HG02885 (cell line): ENCODE results near the gene E2F8.

Source experiments
- ATAC-seq: cut with Tn5 transposase; IDR thresholded peaks from one replicate; pipeline ENCODE4 v1.9.1; 2021; ENCODE audit warnings: mild to moderate bottlenecking; ENCODE audit not compliant: unreplicated experiment, poor library complexity

E2F8 gene

DNA sequence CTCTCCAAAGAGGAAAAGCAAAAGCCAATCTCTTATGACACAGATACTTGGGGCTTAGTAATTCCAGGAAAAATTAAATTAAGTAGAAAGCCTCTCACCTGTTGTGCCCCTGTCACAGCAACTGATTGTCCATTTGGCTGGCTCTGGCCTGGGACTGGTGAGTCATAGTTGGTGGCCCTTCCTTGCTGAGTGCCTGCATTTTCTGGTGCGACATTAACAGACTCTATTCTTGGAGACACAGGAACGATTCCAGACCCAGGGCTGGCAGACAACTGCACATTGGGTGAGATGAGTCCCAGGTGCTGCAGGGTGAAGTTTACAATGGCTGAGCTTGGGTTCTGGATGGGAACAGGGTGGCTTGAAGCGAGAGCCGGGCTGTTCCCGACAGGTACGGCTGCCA lies 15.6 kb downstream of the E2F8 start:
- ATAC-seq = no peak

DNA sequence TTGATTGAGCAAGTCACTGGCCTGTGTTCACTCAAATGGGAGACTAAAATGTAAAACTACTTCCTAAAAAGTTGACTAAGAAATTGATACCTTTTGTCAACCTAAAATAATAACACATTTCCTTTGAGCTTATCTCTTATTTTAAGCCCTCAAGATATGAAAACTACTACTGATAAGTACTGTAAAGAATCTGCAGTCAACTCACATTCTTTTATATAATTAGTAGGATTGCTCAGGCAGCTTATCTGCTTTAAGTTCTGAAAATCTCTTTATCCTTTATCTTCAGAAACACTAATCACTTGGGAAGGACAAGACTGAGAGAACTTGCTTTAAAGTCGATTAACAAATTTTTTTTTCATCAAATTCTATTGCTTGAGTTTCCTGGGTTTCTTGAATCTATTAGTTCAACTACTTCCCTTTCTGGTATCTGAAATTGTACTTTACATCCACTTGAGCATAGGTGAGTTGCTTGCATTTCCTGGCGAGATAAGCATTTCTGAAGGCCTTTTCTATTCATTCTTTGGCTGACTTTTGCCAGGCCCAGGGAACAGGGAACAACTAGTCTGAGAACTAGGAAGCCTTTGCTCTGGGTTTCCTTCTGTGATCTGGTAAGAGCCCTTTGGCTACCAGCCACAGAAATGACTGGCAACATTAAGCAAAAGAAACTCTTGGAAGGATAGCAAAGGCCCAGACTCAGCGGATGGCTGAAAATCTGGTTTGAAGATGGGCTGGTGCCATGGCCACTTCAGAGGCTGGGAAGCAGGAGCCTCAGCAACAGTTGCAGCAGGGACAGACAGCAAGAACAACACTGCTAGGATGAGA lies 19.6 kb downstream of the E2F8 start:
- ATAC-seq = no peak

DNA sequence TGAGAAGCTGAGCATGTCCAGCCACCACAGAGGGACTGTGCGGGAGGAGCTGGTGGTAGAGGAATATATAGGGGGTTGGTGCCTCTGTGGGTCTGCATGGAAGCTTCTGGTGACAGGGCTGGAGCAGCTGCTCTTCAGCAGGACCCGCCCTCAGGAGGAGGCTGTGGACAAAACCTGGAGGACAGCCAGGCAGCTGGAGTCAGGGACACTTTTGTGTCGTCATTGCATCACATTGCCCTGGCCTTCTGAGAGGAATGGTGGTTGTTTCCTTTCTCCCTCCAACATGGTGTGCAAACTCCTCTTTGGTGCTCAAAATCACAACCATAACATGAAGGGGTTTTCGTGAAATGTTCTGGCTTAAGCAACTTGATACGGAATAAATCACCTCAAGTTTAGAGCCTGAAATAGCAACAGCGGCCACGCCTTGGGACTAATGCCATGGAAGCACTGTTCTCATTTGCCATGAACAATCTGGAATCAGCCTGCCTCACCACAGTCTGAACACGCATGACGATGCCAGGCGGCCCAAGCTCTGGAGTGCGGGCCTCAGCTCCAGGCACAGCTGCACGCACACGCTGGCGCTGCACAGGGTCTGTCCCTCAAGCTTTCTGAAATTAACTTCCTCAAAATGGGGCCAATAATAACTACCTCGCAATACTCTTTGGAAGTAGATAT lies 21.8 kb downstream of the E2F8 start:
- no peak for ATAC-seq

DNA sequence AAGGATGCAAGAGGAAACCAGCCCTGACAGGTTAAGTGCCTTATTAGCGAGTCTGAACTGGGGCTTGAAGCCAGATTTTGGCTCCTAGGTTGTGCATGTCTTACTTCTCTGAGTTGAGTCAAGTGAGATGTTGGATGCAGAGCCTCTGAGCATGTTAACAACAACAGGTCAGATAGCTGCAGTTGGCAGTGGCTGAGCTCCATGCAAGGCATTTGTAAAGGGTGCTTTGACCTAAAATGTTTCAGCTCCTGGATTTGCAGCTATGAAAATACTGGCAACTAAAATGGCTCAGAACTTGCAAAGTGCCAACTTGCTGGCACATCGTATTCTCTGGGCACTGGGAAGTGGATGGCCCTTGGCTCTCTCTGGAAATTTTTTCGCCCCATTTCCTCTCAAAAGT lies 22.5 kb downstream of the E2F8 start:
- ATAC-seq = no peak

DNA sequence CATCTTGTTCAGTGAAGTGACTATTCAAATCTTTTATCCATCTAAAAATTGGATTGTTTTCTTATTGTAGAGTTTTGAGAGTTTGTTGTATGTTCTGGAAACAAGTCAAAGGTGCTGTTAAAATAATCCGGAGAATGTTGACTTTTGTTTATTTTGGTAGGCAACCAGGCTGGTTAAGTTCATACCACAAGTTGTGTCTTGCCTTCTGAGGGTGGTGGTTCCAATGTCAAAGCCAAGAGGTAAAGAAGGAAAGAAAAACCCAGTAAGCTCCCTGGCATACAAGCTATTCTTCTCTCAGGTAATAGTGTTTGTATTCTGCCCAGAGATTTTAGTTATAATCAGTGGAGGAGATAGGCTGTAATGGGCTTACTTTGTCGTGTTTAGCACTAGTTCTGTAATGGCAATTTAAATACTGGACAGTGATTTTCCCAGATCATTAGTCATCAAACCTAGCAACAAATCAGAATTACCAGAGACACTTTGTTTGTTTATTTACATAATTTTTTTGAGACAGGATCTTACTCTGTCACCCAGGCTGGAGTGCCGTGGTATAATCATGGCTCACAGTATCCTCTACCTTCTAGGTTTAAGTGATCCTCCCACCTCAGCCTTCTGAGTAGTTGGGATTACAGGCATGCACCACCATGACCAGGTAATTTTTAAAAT lies 23.9 kb downstream of the E2F8 start:
- ATAC-seq = no peak

DNA sequence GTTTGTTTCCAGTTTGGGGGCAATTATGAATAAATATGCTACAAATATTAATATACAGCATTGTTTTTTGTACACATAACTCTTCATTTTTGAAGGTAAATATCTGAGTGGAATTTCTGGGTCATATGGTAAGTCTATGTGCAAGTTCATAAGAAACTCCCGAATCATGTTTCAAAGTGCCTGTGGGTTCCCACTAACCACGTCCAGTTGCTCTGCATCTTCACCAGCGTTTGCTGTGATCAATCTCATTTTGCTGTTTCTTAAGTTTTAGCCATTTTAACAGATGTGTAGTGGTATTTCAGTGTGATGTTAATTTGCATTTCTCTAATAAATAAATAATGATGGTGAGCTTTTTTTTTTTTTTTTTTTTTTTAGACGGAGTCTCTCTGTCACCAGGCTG lies 24.7 kb downstream of the E2F8 start:
- no peak for ATAC-seq

DNA sequence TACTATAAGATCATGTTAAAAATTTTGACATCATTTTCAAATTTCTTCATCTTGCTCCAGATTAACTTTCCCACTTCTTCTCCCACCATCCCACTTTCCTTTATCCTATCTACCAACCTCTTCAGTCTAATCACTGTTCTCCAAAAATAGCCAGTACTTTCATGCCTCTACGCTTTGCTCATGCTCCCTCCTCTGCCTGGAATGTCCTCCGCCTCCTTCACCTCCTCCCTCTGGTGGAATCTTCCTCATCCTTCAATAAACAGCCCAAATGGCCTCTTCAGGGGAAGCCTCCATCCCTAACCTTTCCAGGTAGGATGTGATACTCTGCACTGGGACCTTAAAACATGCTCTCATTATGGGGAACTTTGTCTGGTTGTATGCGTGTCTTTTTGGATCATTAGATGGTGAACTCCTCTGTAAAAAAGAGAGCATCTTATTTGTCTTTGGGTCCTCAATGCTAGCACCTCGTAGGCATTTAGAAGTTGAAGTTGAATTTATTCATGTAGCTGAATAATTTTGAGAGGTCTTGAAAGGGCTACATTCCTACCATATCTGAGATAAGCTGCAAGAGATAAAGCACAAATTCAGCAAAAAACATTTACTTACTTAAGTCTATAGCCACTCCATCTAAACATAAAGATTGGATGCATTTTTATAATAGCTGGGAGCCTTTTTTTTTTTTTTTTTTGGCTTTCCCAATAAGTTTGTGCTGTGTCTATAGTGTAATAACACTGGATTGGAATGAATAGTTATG lies 31.0 kb downstream of the E2F8 start:
- no peak for ATAC-seq

DNA sequence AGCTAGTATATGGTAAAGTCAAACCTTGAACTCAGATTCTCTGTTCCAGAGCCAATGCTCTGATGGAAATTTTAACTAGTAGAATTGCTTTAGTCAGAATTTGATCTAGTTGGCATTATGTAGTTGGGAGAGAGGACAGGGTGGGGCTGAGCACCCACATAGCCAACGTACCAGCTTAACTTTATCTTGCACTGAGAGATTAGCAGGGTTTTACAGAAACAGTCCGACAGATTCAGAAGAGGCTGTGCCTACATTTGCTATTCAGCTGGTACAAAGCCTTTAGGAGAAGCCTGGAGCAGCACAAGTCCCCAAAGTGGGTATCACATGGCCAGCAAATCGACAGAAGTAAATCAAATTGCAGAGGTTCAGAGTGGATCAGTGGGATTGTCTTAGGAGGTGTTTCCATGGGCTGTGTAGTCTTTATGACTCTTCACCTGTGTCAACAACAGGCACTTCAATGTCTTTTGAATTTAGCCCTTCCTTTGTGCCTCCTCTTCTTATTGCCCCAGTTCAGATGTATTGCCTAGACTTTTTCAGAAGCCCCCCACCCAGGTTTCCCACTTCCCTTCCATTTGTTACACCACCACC lies 31.7 kb downstream of the E2F8 start:
- ATAC-seq = no peak

DNA sequence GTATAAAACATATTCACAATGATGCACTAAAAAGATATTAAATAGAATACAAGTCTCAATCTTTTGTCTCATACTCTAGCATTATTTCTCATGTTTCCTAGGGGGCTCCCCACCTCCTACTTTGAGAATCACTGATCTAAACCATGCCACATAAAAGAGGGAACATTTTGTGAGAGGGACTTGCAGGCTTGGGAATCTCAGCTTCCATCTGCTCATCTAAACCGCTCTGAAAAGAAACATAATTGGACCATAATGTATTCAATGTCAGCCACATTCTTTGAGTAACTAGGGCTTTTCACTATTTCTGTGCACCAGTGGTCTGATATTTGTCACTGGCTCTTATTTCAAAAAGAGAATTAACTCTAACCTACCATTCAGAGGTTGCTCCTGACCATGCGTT lies 32.6 kb downstream of the E2F8 start:
- ATAC-seq = no peak

DNA sequence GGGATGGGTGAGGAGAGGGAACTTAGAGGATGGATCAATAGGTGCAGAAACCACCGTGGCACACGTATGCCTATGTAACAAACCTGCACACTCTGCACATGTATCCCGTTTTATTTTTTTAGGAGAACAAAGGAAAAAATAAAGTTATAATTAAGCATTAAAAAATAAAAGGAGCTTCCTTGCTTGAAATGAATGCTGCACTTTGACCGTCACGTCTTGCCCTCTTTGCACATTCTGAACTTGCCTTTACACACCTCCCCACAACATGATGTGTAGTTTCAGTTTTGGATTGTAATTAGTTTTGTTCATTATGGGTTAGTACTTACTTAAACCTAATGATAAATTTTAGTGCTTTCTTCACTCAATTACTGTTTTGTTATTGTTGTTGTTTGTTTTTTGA lies 35.9 kb downstream of the E2F8 start:
- no peak for ATAC-seq

DNA sequence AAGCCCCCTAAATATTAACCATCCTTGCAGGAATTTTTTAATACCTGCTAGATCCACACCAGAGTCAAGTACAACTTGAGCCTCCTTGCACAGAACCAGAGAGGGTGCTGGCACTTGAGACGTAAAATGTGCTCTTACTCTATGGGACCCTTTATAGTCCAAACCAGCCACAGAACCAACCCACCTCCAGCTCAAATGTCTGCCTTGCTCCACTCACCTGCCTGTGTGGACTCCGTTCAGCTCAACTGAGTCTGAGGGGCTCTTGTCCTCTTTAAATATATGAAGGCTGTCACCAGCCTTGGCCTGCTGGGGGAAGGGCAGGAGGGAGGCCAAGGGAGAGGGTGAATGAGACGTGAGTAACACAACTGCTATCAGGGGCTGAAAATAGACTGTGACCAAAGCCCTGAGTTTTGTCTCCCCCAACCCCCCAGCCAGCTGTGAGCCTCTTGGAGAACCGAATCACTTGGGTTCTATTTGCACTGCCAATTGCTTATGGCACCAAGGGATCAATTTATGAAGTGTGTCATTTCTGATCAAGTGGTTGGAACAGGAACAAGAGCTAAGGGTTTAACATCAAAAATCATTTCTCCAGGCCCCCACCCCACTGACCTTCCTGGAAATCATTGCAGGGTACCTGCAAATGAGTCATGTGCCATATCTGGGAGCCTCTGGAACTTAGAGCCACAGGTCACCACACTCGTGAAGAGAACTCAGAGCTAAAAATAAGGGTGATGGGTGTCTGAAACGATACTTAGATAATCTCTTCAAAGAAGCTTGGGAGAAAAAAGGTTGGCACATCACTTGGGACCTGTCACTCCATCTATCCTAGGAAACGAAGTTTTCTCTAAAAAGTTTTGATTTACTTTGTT lies 38.8 kb downstream of the E2F8 start, which contains the start of gene CSRP3:
Gene CSRP3 (minus strand): TSS at position 247 of the 869 bp plus-strand sequence. CDS start 9,535 bp downstream, outside the sequence.
- no peak for ATAC-seq

DNA sequence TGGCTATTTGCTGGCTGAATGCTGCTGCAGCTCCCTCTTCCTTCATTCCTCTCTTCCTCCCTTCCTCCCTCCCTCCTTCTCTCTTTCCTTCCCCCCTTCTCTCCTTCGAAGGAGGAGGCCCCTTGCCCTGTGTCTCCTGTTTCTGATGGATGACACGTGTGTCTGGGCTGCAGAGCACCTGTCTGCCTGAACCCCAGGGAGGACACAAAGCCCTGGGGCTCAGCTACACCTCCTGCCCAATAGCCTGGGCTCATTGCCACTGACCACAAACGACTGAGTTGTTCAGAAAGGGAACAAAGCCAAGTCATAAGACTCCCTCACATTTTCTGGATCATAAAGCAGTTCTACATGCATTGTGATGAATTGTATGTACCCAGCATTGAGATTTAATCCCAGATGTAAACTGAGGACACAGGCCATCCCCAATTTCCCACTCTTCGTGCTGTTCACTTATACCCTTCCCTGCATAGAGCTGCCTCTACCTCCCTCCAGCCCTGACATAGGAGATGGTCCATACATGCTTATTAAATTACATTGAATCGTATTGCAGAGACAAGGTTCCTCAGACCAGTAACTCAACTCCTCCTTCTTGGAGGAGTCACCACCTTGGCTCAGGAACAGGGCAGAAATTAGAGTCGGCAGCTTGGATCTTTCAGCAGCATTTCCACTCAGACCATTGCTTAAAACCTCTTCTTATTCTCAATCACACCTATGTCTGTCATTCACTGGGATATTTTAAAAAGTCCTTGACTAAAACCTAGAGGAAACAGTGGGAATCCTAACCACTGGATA lies 40.1 kb downstream of the E2F8 start:
- no peak for ATAC-seq

DNA sequence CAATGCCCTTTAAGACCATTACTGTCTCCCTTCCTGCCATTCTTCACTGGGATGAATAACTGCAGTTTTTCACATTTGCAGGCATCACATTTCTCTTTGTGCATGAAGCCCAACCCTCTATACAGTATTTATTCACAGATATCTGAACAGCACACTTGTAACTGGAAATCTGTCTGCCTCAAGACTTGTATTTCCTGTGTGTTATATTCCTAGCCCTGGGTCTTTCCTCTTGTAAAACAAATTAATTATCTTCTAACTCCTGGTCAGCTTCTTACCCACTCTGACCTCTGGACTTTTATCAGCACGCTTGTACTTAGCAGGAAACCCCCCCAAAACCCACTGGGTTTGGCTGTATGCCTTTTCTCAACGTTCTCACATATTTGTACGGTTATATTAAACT lies 41.0 kb downstream of the E2F8 start:
- ATAC-seq = no peak

DNA sequence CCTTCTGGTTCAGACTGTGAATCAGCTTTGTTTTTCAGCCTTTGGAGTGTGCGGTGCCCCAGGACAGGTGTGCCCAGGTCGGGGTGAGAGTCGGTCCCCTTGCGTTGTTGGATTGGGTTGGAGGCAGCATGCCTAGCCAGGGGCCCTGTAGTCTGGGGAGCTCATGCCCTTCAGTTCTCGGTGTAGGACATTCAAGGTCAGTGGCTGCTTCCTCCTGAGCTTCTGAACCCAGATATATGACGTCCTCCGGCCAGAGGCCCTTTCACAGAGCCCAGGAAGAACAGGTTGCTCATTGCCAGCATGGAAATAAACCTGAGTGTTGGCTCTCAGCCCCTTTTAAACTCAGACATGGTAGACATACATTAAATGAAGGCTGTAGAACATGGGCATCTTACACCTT lies 41.7 kb downstream of the E2F8 start:
- ATAC-seq = no peak

DNA sequence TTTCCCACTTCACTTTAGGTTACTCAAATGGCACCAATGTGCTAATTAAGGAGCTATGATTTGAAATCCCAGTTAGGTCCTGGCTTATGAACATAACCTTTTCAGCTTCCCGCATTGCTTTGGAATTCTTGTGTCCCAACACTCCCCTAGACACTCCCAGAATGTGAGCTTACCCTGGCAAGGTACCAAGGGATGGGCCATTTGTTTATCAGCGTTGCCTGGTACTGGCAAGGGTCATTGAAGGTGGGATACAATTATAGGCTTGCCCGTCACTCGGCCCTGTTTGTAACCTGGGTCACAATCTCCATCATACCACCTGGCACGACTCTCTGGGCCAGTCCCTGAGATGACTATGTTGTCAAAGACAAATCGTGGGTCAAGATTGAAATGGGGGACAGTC lies 44.3 kb downstream of the E2F8 start:
- ATAC-seq = no peak

DNA sequence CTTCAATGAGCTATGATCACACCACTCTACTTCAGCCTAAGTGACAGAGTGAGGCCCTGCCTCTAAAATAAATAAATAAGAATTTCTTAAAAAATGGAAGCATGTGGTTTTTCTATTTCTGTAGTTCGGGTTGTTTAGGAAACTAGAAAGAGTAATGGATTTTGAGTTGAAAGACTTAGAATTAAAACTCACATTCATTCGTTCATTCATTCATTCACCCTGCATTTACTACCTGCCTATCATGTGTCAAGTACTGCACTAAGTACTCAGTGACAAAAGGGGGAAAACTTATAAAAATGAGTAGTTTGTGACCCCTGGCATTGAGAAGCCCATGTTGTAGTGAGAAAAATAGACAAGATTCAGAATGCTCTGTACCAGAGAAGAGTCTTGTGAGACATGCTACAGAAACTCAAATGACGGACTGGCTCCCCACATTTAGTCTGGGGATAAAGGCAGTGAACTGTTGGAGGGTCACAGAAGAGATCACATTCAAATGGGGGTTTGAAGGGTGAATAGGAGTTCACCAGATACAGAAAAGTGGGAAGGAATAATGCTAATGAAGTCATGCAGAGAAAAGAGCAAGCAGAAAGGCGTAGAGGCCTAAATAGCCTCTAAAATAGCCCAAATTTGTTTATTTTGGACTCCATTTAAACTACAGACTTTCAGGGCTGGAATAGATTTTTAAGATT lies 46.0 kb downstream of the E2F8 start:
- ATAC-seq = no peak

DNA sequence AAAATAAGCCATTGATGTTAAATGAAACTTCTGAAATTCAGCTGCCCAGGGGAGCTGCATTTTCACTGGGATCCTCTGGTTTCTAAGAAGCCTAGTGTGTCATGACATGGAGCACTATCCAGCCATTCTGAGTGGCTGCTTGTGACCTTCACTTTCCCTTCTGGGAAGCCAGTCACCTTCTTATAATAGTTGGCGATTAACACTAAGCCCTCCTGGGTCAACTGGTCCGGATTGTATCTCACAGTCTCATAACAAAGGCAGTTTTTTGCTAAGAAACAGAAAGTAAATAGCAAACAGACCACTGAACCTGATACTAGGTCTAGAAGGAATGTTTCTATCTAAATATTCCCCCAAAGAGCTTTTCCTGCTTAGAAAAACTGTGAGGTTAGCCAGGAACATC lies 46.8 kb downstream of the E2F8 start:
- no peak for ATAC-seq

DNA sequence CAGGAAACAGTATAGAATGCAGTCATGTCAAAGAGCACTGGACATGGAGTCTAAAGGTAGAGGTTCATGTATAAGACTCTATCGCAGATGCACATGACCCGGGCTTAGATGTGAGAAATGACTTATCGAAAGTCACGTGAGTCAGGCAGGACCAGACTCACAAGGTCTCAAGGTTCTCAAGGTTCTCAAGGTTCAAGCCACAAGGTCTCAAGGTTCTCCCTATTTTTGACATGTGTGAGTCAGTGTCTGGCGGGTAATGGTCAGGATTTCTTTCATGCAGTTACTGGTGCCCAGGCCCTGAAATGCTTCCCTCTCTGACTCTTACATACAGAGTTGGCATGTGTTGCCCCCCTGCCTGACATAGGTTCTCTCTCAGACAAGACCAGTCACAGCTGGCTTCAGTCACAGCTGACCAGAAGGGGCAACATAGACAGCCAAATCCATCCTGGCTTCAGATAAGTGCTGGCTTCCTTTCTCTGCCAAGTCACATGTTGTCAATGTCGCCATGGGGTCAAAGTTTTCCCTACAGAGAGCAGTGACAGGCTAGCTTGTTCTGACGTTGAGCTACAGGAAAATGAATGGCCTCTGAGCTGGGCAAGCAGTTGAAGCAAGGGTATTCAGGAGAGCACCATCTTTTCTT lies 49.1 kb downstream of the E2F8 start:
- ATAC-seq = no peak
